ENCODE data around the gene MBIP.
"Not testable (repeated sequence)": the region's sequence is repeated elsewhere in the genome, so short reads cannot be mapped to it uniquely, and the experiment has no call there.

DNA sequence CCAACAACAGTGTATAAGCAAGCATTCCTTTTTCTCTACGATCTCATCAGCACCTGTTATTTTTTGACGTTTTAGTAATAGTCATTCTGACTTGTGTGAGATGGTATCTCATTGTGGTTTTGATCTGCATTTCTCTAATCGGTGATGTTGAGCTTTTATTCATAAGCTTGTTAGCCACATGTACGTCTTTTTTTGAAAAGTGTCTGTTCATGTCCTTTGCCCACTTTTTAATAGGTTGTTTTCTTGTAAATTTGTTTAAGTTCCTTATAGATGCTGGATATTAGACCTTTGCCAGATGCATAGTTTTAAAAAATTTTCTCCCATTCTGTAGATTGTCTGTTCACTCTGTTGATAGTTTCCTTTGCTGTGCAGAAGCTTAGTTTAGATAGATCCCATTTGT is 7.1 kb upstream of the MBIP start:
- TF ChIP-seq, protein P1, sequence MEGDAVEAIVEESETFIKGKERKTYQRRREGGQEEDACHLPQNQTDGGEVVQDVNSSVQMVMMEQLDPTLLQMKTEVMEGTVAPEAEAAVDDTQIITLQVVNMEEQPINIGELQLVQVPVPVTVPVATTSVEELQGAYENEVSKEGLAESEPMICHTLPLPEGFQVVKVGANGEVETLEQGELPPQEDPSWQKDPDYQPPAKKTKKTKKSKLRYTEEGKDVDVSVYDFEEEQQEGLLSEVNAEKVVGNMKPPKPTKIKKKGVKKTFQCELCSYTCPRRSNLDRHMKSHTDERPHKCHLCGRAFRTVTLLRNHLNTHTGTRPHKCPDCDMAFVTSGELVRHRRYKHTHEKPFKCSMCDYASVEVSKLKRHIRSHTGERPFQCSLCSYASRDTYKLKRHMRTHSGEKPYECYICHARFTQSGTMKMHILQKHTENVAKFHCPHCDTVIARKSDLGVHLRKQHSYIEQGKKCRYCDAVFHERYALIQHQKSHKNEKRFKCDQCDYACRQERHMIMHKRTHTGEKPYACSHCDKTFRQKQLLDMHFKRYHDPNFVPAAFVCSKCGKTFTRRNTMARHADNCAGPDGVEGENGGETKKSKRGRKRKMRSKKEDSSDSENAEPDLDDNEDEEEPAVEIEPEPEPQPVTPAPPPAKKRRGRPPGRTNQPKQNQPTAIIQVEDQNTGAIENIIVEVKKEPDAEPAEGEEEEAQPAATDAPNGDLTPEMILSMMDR (conservative IDR thresholded peaks at IDR 0.05; ENCODE audit: low read depth in 2 of 2), result not testable (repeated sequence)
- not testable (repeated sequence) for TF ChIP-seq EZH2phosphoT487 (IDR thresholded peaks at IDR 0.05; ENCODE audit: unreplicated experiment); EZH2 (IDR thresholded peaks at IDR 0.05; ENCODE audit: low read depth, unreplicated experiment); POLR2AphosphoS5 (IDR thresholded peaks at IDR 0.05; ENCODE audit: low read depth); JUNB (IDR thresholded peaks at IDR 0.05; ENCODE audit: unreplicated experiment); ZNF114 (CRISPR knock-in tag; IDR thresholded peaks at IDR 0.05); CREB1 (CRISPR knock-in tag; IDR thresholded peaks at IDR 0.05; ENCODE audit: low read depth); NANOG (IDR thresholded peaks at IDR 0.05; ENCODE audit: borderline replicate concordance)
- TF ChIP-seq, protein P2, sequence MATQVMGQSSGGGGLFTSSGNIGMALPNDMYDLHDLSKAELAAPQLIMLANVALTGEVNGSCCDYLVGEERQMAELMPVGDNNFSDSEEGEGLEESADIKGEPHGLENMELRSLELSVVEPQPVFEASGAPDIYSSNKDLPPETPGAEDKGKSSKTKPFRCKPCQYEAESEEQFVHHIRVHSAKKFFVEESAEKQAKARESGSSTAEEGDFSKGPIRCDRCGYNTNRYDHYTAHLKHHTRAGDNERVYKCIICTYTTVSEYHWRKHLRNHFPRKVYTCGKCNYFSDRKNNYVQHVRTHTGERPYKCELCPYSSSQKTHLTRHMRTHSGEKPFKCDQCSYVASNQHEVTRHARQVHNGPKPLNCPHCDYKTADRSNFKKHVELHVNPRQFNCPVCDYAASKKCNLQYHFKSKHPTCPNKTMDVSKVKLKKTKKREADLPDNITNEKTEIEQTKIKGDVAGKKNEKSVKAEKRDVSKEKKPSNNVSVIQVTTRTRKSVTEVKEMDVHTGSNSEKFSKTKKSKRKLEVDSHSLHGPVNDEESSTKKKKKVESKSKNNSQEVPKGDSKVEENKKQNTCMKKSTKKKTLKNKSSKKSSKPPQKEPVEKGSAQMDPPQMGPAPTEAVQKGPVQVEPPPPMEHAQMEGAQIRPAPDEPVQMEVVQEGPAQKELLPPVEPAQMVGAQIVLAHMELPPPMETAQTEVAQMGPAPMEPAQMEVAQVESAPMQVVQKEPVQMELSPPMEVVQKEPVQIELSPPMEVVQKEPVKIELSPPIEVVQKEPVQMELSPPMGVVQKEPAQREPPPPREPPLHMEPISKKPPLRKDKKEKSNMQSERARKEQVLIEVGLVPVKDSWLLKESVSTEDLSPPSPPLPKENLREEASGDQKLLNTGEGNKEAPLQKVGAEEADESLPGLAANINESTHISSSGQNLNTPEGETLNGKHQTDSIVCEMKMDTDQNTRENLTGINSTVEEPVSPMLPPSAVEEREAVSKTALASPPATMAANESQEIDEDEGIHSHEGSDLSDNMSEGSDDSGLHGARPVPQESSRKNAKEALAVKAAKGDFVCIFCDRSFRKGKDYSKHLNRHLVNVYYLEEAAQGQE (IDR thresholded peaks at IDR 0.05; ENCODE audit: unreplicated experiment), result not testable (repeated sequence)
- TF ChIP-seq, protein P3, sequence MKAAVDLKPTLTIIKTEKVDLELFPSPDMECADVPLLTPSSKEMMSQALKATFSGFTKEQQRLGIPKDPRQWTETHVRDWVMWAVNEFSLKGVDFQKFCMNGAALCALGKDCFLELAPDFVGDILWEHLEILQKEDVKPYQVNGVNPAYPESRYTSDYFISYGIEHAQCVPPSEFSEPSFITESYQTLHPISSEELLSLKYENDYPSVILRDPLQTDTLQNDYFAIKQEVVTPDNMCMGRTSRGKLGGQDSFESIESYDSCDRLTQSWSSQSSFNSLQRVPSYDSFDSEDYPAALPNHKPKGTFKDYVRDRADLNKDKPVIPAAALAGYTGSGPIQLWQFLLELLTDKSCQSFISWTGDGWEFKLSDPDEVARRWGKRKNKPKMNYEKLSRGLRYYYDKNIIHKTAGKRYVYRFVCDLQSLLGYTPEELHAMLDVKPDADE (IDR thresholded peaks at IDR 0.05), result not testable (repeated sequence)
